GM23248 (cell line): ENCODE data around the gene SLC29A3.

ENCODE experiments used
- EZH2 ChIP-seq: fragments of 200-600 bp; sonication (generic); IDR thresholded peaks from 2 replicates; pipeline ENCODE4 v1.6.1; 2018; ENCODE audit warnings: antibody characterized with exemption, mild to moderate bottlenecking; ENCODE audit not compliant: insufficient read depth, poor library complexity, severe bottlenecking
- EZH2phosphoT487 ChIP-seq: fragments of 200-600 bp; sonication (generic); IDR thresholded peaks from 2 replicates; pipeline ENCODE4 v1.6.1; 2018; ENCODE audit warnings: antibody characterized with exemption, moderate library complexity, mild to moderate bottlenecking, low read depth; ENCODE audit not compliant: insufficient read depth

- TF ChIP-seq EZH2phosphoT487 (no peak), EZH2 (no peak)
These were observed 24.2 kb upstream of the SLC29A3 start for GRCh38 chr10:71294856-71295255.
